Panc1 (cell line): ENCODE data around the gene EBP. TPM values are rescaled to one million over a fixed set of nuclear protein-coding genes. Genes with fewer than 3 reads are reported as not detected.

Source experiments
- ATAC-seq: fragments of 200-7000 bp; cut with Tn5 transposase; 2 replicates; pipeline ENCODE4 v1.9.1; 2020; ENCODE audit warnings: mild to moderate bottlenecking, moderate library complexity
- BruUV-seq: library from RNA; stranded (reverse); fragments of 400-500 nt; replicated peaks from 2 replicates; lab custom pipeline; 2021; lab: Mats Ljungman, UMichigan
- CTCF ChIA-PET: fragments of 300-600 bp; sonication (Branson Sonifier 250); formaldehyde crosslinking; loops from one replicate; lab custom pipeline; 2022; ENCODE audit warnings: antibody characterized with exemption; lab: Charles Lee
- POLR2A ChIA-PET: fragments of 300-600 bp; sonication (Branson Sonifier 250); formaldehyde crosslinking; loops from one replicate; lab custom pipeline; 2022; ENCODE audit warnings: antibody characterized with exemption; lab: Charles Lee
- DNase-seq: peaks from one replicate; pipeline ENCODE4 v3.0.0-alpha.2; 2010; ENCODE audit warnings: low read depth, low spot score
- H3K27ac ChIP-seq: 2 replicates; pipeline ENCODE4 v1.5.1; 2011; ENCODE audit warnings: mild to moderate bottlenecking, low read length, inconsistent platforms
- H3K27me3 ChIP-seq: fragments of 200-500 bp; sonication (Bioruptor generic); 2 replicates; pipeline ENCODE4 v1.6.0; 2014; ENCODE audit warnings: low read length, inconsistent platforms; ENCODE audit not compliant: control insufficient read depth, insufficient read depth
- H3K36me3 ChIP-seq: fragments of 200-500 bp; sonication (Bioruptor generic); 2 replicates; pipeline ENCODE4 v1.5.1; 2014; ENCODE audit warnings: inconsistent platforms, mild to moderate bottlenecking, low read length, moderate library complexity; ENCODE audit not compliant: control insufficient read depth, insufficient read depth
- H3K4me1 ChIP-seq: 2 replicates; pipeline ENCODE4 v1.5.1; 2011; ENCODE audit warnings: inconsistent platforms, mild to moderate bottlenecking, low read length, moderate library complexity; ENCODE audit not compliant: control insufficient read depth, insufficient read depth
- H3K4me3 ChIP-seq, 2 experiments: 2 replicates each; pipeline ENCODE4 v1.5.1; 2011 to 2012; ENCODE audit warnings: low read depth in 2 of 2, low read length in 2 of 2, mild to moderate bottlenecking in 2 of 2, inconsistent platforms in 1 of 2, moderate library complexity in 1 of 2
- H3K9me3 ChIP-seq: fragments of 200-500 bp; sonication (Bioruptor generic); 2 replicates; pipeline ENCODE4 v1.5.1; 2014; ENCODE audit warnings: low read depth, mild to moderate bottlenecking, inconsistent platforms, low read length, moderate library complexity; ENCODE audit not compliant: control insufficient read depth, insufficient read depth
- POLR2AphosphoS5 ChIP-seq: IDR thresholded peaks from 2 replicates; pipeline ENCODE4 v1.6.1; 2012; ENCODE audit warnings: mild to moderate bottlenecking, low read depth, low read length, moderate library complexity
- SIN3A ChIP-seq: IDR thresholded peaks from 2 replicates; pipeline ENCODE4 v1.6.1; 2012; ENCODE audit warnings: low read depth, mild to moderate bottlenecking, low read length, moderate library complexity, borderline replicate concordance; ENCODE audit not compliant: insufficient read depth
- TCF7L2 ChIP-seq: IDR thresholded peaks from 2 replicates; pipeline ENCODE4 v1.6.1; 2011; ENCODE audit warnings: mild to moderate bottlenecking, low read depth, low read length, inconsistent platforms
- in situ Hi-C: cut with HindIII; loops from 2 replicates; pipeline ENCODE4 v1.10.0; 2016; ENCODE audit warnings: low sequenced_read_pairs, low pct_unique_long_range_greater_than_20kb
- intact Hi-C: fragments of 100-400 bp; cut with micrococcal nuclease; formaldehyde crosslinking; loops from one replicate; pipeline ENCODE4 v1.10.0; 2022; ENCODE audit not compliant: unreplicated experiment
- total RNA-seq: library from RNA; stranded (reverse); gene quantifications from one replicate; pipeline ENCODE4 v1.2.1, GENCODE V29; 2021; ENCODE audit not compliant: unreplicated experiment
- TF ChIP-seq, protein P1 (sequence below), 2 experiments: IDR thresholded peaks; 2 replicates each; pipeline ENCODE4 v1.6.1; 2011 to 2012; ENCODE audit warnings: low read depth in 2 of 2, control low read depth in 1 of 2, low read length in 1 of 2, mild to moderate bottlenecking in 1 of 2, moderate library complexity in 1 of 2; ENCODE audit not compliant: insufficient read depth in 1 of 2
- TF ChIP-seq, protein P2 (sequence below): fragments of 450-650 bp; IDR thresholded peaks from 2 replicates; pipeline ENCODE4 v1.5.1; 2017; ENCODE audit warnings: mild to moderate bottlenecking

EBP gene
- total RNA-seq, 1 experiment from 2014 or later: 157 TPM

DNA sequence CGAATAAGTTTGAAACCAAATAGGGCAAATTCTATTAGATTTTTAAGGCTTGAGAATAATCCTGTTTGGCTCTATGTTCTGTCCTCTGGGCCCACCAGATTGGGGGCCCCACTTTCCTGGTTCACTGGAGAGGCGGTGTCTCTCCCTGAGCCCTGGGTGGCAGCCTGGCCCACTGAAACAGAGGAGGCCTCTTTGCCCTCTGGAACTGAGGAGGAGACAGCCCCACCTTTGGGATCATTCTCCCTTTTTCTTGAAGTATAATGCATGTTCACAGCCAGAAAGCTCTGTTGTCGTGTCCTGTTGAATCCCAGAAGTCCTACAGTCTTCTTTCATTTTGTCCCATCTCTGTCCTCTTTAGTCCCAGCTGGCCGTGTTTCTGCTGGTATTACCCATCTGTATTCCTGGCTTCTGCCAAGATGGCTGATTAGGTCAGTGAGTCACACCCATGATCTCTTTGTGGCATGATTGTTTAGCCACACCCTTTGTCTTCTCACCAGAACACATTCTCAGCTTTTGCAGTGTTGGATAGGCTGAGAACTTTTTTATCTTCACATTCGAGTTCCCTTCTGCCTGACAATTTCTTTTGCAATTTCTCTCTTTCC is 9.9 kb downstream of the EBP start:
- BruUV-seq: no TSS peak
- Histone ChIP-seq H3K36me3 (no peaks in the 10 kb centered on the region), H3K4me1 (no peaks in the 10 kb centered on the region), H3K9me3 (no peaks in the 10 kb centered on the region), H3K4me3 (no peak overlapping the region), H3K27me3 (no peaks in the 10 kb centered on the region), H3K27ac (no peak overlapping the region)
- ChIA-PET POLR2A (no interaction called here), CTCF (no interaction called here)
- ATAC-seq (0 out of 2 replicates have a peak, but pooled peaks have one; percentile 36), DNase-seq (no peak)
- intact Hi-C loops: no loop called here
- TF ChIP-seq TCF7L2: no peak
- TF ChIP-seq SIN3A: no peak
- no peak for TF ChIP-seq POLR2AphosphoS5
- TF ChIP-seq, protein P1, sequence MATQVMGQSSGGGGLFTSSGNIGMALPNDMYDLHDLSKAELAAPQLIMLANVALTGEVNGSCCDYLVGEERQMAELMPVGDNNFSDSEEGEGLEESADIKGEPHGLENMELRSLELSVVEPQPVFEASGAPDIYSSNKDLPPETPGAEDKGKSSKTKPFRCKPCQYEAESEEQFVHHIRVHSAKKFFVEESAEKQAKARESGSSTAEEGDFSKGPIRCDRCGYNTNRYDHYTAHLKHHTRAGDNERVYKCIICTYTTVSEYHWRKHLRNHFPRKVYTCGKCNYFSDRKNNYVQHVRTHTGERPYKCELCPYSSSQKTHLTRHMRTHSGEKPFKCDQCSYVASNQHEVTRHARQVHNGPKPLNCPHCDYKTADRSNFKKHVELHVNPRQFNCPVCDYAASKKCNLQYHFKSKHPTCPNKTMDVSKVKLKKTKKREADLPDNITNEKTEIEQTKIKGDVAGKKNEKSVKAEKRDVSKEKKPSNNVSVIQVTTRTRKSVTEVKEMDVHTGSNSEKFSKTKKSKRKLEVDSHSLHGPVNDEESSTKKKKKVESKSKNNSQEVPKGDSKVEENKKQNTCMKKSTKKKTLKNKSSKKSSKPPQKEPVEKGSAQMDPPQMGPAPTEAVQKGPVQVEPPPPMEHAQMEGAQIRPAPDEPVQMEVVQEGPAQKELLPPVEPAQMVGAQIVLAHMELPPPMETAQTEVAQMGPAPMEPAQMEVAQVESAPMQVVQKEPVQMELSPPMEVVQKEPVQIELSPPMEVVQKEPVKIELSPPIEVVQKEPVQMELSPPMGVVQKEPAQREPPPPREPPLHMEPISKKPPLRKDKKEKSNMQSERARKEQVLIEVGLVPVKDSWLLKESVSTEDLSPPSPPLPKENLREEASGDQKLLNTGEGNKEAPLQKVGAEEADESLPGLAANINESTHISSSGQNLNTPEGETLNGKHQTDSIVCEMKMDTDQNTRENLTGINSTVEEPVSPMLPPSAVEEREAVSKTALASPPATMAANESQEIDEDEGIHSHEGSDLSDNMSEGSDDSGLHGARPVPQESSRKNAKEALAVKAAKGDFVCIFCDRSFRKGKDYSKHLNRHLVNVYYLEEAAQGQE (IDR thresholded peaks at IDR 0.05; ENCODE audit: insufficient read depth in 1 of 2, low read depth in 2 of 2, low read length in 1 of 2): no peak
- TF ChIP-seq, protein P2, sequence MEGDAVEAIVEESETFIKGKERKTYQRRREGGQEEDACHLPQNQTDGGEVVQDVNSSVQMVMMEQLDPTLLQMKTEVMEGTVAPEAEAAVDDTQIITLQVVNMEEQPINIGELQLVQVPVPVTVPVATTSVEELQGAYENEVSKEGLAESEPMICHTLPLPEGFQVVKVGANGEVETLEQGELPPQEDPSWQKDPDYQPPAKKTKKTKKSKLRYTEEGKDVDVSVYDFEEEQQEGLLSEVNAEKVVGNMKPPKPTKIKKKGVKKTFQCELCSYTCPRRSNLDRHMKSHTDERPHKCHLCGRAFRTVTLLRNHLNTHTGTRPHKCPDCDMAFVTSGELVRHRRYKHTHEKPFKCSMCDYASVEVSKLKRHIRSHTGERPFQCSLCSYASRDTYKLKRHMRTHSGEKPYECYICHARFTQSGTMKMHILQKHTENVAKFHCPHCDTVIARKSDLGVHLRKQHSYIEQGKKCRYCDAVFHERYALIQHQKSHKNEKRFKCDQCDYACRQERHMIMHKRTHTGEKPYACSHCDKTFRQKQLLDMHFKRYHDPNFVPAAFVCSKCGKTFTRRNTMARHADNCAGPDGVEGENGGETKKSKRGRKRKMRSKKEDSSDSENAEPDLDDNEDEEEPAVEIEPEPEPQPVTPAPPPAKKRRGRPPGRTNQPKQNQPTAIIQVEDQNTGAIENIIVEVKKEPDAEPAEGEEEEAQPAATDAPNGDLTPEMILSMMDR: no peak
- in situ Hi-C loops: no loop called here

DNA sequence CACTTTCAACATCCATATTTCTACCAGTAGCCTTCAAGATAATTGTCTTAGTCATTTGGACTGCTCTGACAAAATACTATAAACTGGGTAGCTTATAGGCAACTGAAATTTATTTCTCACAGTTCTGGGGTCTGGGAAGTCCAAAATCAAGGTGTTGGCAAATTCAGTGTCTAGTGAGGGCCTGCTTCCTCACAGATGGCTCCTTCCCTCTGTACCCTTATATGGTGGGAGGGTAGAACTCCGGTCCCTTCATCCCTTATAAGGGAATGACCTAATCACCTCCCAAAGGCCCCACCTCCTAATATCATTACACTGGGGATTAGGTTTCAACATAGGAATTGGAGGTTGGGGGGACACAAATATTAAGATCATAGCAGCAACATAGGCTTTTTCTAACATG is 10.6 kb downstream of the EBP start:
- POLR2A ChIA-PET: no interaction called here
- no peak for ATAC-seq
- H3K4me3 ChIP-seq: no peak overlapping the region
- H3K27me3 ChIP-seq: no peaks in the 10 kb centered on the region
- intact Hi-C loops: no loop called here
- no peak overlapping the region for H3K27ac ChIP-seq
- no peaks in the 10 kb centered on the region for H3K4me1 ChIP-seq
- no peak for TF ChIP-seq POLR2AphosphoS5
- TF ChIP-seq, protein P1 (IDR thresholded peaks at IDR 0.05; ENCODE audit: insufficient read depth in 1 of 2, low read depth in 2 of 2, low read length in 1 of 2): no peak
- no peak for TF ChIP-seq TCF7L2
- no peak for TF ChIP-seq SIN3A
- TF ChIP-seq, protein P2: no peak
- DNase-seq: no peak
- in situ Hi-C loops: no loop called here
- CTCF ChIA-PET: no interaction called here
- no peaks in the 10 kb centered on the region for H3K9me3 ChIP-seq
- BruUV-seq: no TSS peak
- H3K36me3 ChIP-seq: no peaks in the 10 kb centered on the region
